HG03196 (cell line): ENCODE data around the gene FOXL2NB.

Experiments
- ATAC-seq: cut with Tn5 transposase; IDR thresholded peaks from one replicate; pipeline ENCODE4 v1.9.1; 2021; ENCODE audit not compliant: unreplicated experiment

FOXL2NB gene

GRCh38 chr3:138928727-138929372, 18.2 kb upstream of the FOXL2NB start:
- ATAC-seq: no peak

- ATAC-seq: no peak
Observed at GRCh38 chr3:138933068-138933668, 13.8 kb upstream of the FOXL2NB start.

- ATAC-seq: no peak
Observed at GRCh38 chr3:138933981-138934691, 12.9 kb upstream of the FOXL2NB start.

- no peak for ATAC-seq
Observed at GRCh38 chr3:138935505-138935862, 11.5 kb upstream of the FOXL2NB start.

- ATAC-seq: peak; percentile 73
Observed at GRCh38 chr3:138935863-138936740, 10.9 kb upstream of the FOXL2NB start.

- no peak for ATAC-seq
Observed at GRCh38 chr3:138936741-138937689, 10.0 kb upstream of the FOXL2NB start.

- no peak for ATAC-seq
Observed at GRCh38 chr3:138937690-138938055, 9.3 kb upstream of the FOXL2NB start.

- no peak for ATAC-seq
Observed at GRCh38 chr3:138938056-138938876, 8.8 kb upstream of the FOXL2NB start.

GRCh38 chr3:138938877-138939560, 8.0 kb upstream of the FOXL2NB start:
- ATAC-seq: no peak

GRCh38 chr3:138939561-138940241, 7.3 kb upstream of the FOXL2NB start:
- no peak for ATAC-seq

- no peak for ATAC-seq
Observed at GRCh38 chr3:138940446-138940845, 6.6 kb upstream of the FOXL2NB start.

- ATAC-seq: no peak
Observed at GRCh38 chr3:138941259-138941885, 5.6 kb upstream of the FOXL2NB start.

GRCh38 chr3:138942271-138942670, 4.7 kb upstream of the FOXL2NB start:
- ATAC-seq: no peak

- ATAC-seq: no peak
Observed at GRCh38 chr3:138942861-138943623, 4.0 kb upstream of the FOXL2NB start.

GRCh38 chr3:138943724-138944653, 3.0 kb upstream of the FOXL2NB start:
- no peak for ATAC-seq

GRCh38 chr3:138944654-138944928, 2.4 kb upstream of the FOXL2NB start:
- ATAC-seq: no peak
